WTC11 (cell line): Measurements from ENCODE around the gene NEUROD2. TPM values are rescaled to one million over a fixed set of nuclear protein-coding genes. Genes with fewer than 3 reads are reported as not detected.

Experiments used
- ATAC-seq: fragments of 200-7000 bp; cut with Tn5 transposase; 2 replicates; pipeline ENCODE4 v1.10.0; 2021; ENCODE audit warnings: mild to moderate bottlenecking, moderate library complexity
- CTCF ChIA-PET: fragments of 300-600 bp; sonication (Branson Sonifier 250); formaldehyde crosslinking; loops from one replicate; lab custom pipeline; 2021; ENCODE audit warnings: antibody characterized with exemption; lab: Charles Lee
- POLR2A ChIA-PET: fragments of 350-600 bp; sonication (Branson Sonifier 250); formaldehyde crosslinking; loops from one replicate; lab custom pipeline; 2021; ENCODE audit warnings: antibody characterized with exemption; lab: Charles Lee
- DNase-seq: peaks from one replicate; pipeline ENCODE4 v3.0.0; 2021; ENCODE audit warnings: low spot score
- H3K27ac Mint-ChIP-seq: 2 replicates; pipeline ENCODE4 v1.8.0; 2021; ENCODE audit warnings: mixed read lengths
- H3K27me3 Mint-ChIP-seq: 2 replicates; pipeline ENCODE4 v1.8.0; 2021; ENCODE audit warnings: low read depth, mild to moderate bottlenecking, moderate library complexity, mixed read lengths
- H3K36me3 Mint-ChIP-seq: 2 replicates; pipeline ENCODE4 v1.8.0; 2021; ENCODE audit warnings: mixed read lengths
- H3K4me1 Mint-ChIP-seq: 2 replicates; pipeline ENCODE4 v1.8.0; 2022; ENCODE audit warnings: mixed read lengths
- H3K4me3 Mint-ChIP-seq: 2 replicates; pipeline ENCODE4 v1.8.0; 2021; ENCODE audit warnings: mild to moderate bottlenecking, moderate library complexity, mixed read lengths
- H3K9me3 Mint-ChIP-seq: 2 replicates; pipeline ENCODE4 v1.8.0; 2021; ENCODE audit warnings: mixed read lengths
- ARID4B ChIP-seq: sonication (generic); formaldehyde crosslinking; IDR thresholded peaks from 2 replicates; pipeline ENCODE4 v1.8.0; 2023; ENCODE audit warnings: missing genetic modification reagents, mild to moderate bottlenecking, borderline replicate concordance
- ATF6 ChIP-seq: sonication (generic); formaldehyde crosslinking; IDR thresholded peaks from 2 replicates; pipeline ENCODE4 v1.8.1; 2023; ENCODE audit warnings: mild to moderate bottlenecking, missing genetic modification reagents
- CREM ChIP-seq: sonication (generic); formaldehyde crosslinking; IDR thresholded peaks from 2 replicates; pipeline ENCODE4 v1.8.1; 2022; ENCODE audit warnings: mild to moderate bottlenecking, missing genetic modification reagents, moderate library complexity
- E2F4 ChIP-seq: sonication (generic); formaldehyde crosslinking; IDR thresholded peaks from 2 replicates; pipeline ENCODE4 v1.8.1; 2022; ENCODE audit warnings: low read depth, mild to moderate bottlenecking, moderate library complexity, missing genetic modification reagents, borderline replicate concordance
- E2F5 ChIP-seq: sonication (generic); formaldehyde crosslinking; IDR thresholded peaks from 2 replicates; pipeline ENCODE4 v1.8.1; 2022; ENCODE audit warnings: mild to moderate bottlenecking, moderate library complexity, missing genetic modification reagents
- EMX1 ChIP-seq: fragments of 250-450 bp; sonication (Bioruptor Pico); IDR thresholded peaks from 2 replicates; pipeline ENCODE4 v1.8.0; 2021; ENCODE audit warnings: mild to moderate bottlenecking
- FOXK1 ChIP-seq: sonication (generic); formaldehyde crosslinking; IDR thresholded peaks from 2 replicates; pipeline ENCODE4 v1.8.0; 2022; ENCODE audit warnings: mild to moderate bottlenecking, moderate library complexity, missing genetic modification reagents
- KAT7 ChIP-seq: sonication (generic); formaldehyde crosslinking; IDR thresholded peaks from 2 replicates; pipeline ENCODE4 v1.8.1; 2023; ENCODE audit warnings: missing genetic modification reagents, mild to moderate bottlenecking, borderline replicate concordance
- NFYB ChIP-seq: sonication (generic); formaldehyde crosslinking; conservative IDR thresholded peaks from 2 replicates; pipeline ENCODE4 v1.8.0; 2022; ENCODE audit warnings: low read depth, missing genetic modification reagents
- SMAD4 ChIP-seq: sonication (generic); formaldehyde crosslinking; IDR thresholded peaks from 2 replicates; pipeline ENCODE4 v1.8.0; 2022; ENCODE audit warnings: mild to moderate bottlenecking, missing genetic modification reagents
- SOX15 ChIP-seq: fragments of 250-450 bp; sonication (Bioruptor Pico); IDR thresholded peaks from 2 replicates; pipeline ENCODE4 v1.9.0; 2021; ENCODE audit warnings: mild to moderate bottlenecking
- TP53 ChIP-seq: sonication (generic); formaldehyde crosslinking; IDR thresholded peaks from 2 replicates; pipeline ENCODE4 v1.8.1; 2023; ENCODE audit warnings: mild to moderate bottlenecking, missing genetic modification reagents
- USF2 ChIP-seq: sonication (generic); formaldehyde crosslinking; IDR thresholded peaks from 2 replicates; pipeline ENCODE4 v1.8.1; 2023; ENCODE audit warnings: mild to moderate bottlenecking, missing genetic modification reagents, moderate library complexity
- ZNF317 ChIP-seq: sonication (generic); formaldehyde crosslinking; IDR thresholded peaks from 2 replicates; pipeline ENCODE4 v1.8.1; 2023; ENCODE audit warnings: low read depth, mild to moderate bottlenecking, moderate library complexity, missing genetic modification reagents, borderline replicate concordance
- ZNF396 ChIP-seq: fragments of 250-450 bp; sonication (Bioruptor Pico); IDR thresholded peaks from 2 replicates; pipeline ENCODE4 v1.8.0; 2021; ENCODE audit warnings: mild to moderate bottlenecking, moderate library complexity, borderline replicate concordance
- ZNF423 ChIP-seq: fragments of 250-450 bp; sonication (Bioruptor Pico); IDR thresholded peaks from 2 replicates; pipeline ENCODE4 v2.1.2; 2022; ENCODE audit warnings: mild to moderate bottlenecking, moderate library complexity
- total RNA-seq: library from RNA; stranded (reverse); gene quantifications from 3 replicates; pipeline ENCODE4 v1.2.3, GENCODE V29; 2021
- TF ChIP-seq, protein P1 (sequence below): sonication (generic); formaldehyde crosslinking; IDR thresholded peaks from 2 replicates; pipeline ENCODE4 v1.8.0; 2022; ENCODE audit warnings: mild to moderate bottlenecking, missing genetic modification reagents
- TF ChIP-seq, protein P2 (sequence below): sonication (generic); formaldehyde crosslinking; IDR thresholded peaks from 2 replicates; pipeline ENCODE4 v1.8.0; 2023; ENCODE audit warnings: missing genetic modification reagents

NEUROD2 gene
- total RNA-seq, 1 experiment from 2014 or later = not detected

DNA sequence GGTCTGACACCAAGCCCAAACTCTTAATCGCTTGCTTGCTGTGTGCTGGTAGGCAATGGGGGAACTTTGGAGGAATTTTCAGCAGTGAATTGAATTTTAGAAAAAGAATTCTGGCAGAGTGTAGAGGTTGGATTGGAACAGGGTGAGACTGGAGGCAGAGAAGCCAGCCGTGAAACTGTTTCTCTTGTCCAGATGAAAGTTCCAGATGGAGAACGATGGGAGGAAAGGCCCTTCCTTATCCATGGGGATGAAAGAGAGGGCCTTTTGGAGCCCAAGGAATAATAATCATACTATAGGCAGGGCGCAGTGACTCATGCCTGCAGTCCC, 26.0 kb downstream of the NEUROD2 start (continued):
- TF ChIP-seq E2F4 (CRISPR knock-in tag) (no peak), ARID4B (CRISPR knock-in tag) (no peak)
- TF ChIP-seq, protein P1, sequence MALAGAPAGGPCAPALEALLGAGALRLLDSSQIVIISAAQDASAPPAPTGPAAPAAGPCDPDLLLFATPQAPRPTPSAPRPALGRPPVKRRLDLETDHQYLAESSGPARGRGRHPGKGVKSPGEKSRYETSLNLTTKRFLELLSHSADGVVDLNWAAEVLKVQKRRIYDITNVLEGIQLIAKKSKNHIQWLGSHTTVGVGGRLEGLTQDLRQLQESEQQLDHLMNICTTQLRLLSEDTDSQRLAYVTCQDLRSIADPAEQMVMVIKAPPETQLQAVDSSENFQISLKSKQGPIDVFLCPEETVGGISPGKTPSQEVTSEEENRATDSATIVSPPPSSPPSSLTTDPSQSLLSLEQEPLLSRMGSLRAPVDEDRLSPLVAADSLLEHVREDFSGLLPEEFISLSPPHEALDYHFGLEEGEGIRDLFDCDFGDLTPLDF (CRISPR knock-in tag) = no peak

- no peak overlapping the region for H3K4me3 Mint-ChIP-seq
- ChIA-PET POLR2A (no interaction called here), CTCF (interaction anchor here (0.6 to 2.1 kb wide), 3 partner anchors 26 to 484 kb away, joined by 3 to 7 read pairs (median 4); no protein-coding TSS in a partner anchor)
- ATAC-seq (no peak), DNase-seq (no peak)
- H3K27ac Mint-ChIP-seq = no peak overlapping the region
- peaks cover 3% of the 10 kb centered on the region; the same call in 1 of the 2 replicates for H3K27me3 Mint-ChIP-seq
- H3K4me1 Mint-ChIP-seq = peaks cover 37% of the 10 kb centered on the region
- H3K9me3 Mint-ChIP-seq = no peaks in the 10 kb centered on the region
- H3K36me3 Mint-ChIP-seq = no peaks in the 10 kb centered on the region
- TF ChIP-seq KAT7 (CRISPR knock-in tag) = no peak
- no peak for TF ChIP-seq NFYB
These were observed 26.5 kb downstream of the NEUROD2 start for GRCh38 chr17:39581071-39581758.

- DNase-seq = no peak
- CTCF ChIA-PET = interaction anchor here (0.6 to 5.3 kb wide), 13 partner anchors 12 to 485 kb away, joined by 3 to 116 read pairs (median 5); no protein-coding TSS in a partner anchor
- Mint-ChIP-seq H3K9me3 (no peaks in the 10 kb centered on the region), H3K4me3 (0 out of 2 replicates have a peak overlapping the region, but pooled peaks have one; percentile 29), H3K27me3 (peaks cover 11% of the 10 kb centered on the region), H3K4me1 (peaks cover 37% of the 10 kb centered on the region), H3K36me3 (no peaks in the 10 kb centered on the region), H3K27ac (no peak overlapping the region)
- no peak for ATAC-seq
- TF ChIP-seq SOX15 (no peak), ZNF396 (CRISPR knock-in tag) (no peak), E2F4 (CRISPR knock-in tag) (no peak), EMX1 (CRISPR knock-in tag) (no peak), ATF6 (CRISPR knock-in tag) (no peak), FOXK1 (CRISPR knock-in tag) (no peak), NFYB (no peak), CREM (CRISPR knock-in tag) (no peak), SMAD4 (no peak), E2F5 (CRISPR knock-in tag) (no peak), TP53 (CRISPR knock-in tag) (no peak), USF2 (CRISPR knock-in tag) (no peak), ZNF423 (CRISPR knock-in tag) (no peak), ZNF317 (CRISPR knock-in tag) (no peak)
- TF ChIP-seq, protein P2, sequence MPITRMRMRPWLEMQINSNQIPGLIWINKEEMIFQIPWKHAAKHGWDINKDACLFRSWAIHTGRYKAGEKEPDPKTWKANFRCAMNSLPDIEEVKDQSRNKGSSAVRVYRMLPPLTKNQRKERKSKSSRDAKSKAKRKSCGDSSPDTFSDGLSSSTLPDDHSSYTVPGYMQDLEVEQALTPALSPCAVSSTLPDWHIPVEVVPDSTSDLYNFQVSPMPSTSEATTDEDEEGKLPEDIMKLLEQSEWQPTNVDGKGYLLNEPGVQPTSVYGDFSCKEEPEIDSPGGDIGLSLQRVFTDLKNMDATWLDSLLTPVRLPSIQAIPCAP (CRISPR knock-in tag) = no peak
- POLR2A ChIA-PET = no interaction called here
These were observed 27.6 kb downstream of the NEUROD2 start for GRCh38 chr17:39580082-39580468.
